ENCODE measurements around the gene EVI2B.
"Not testable (repeated sequence)": the region's sequence is repeated elsewhere in the genome, so short reads cannot be mapped to it uniquely, and the experiment has no call there.

The EVI2B gene

GRCh38 chr17:31313982-31314781 lies at the start of gene EVI2B:
Gene EVI2B (minus strand): TSS chr17:31314054. CDS start chr17:31305609, 8,445 bp downstream.
- DNase-seq, result no peak

GRCh38 chr17:31357839-31358394 lies 44.1 kb upstream of the EVI2B start:
- peak; percentile 87 for DNase-seq

- DNase-seq, result no peak
Observed at GRCh38 chr17:31357091-31357490, 43.2 kb upstream of the EVI2B start.

- no peak for DNase-seq
Observed at GRCh38 chr17:31355935-31356334, 42.1 kb upstream of the EVI2B start.

GRCh38 chr17:31349454-31349853 lies 35.6 kb upstream of the EVI2B start:
- DNase-seq, result no peak

GRCh38 chr17:31345191-31345747 lies 31.4 kb upstream of the EVI2B start:
- not testable (repeated sequence) for DNase-seq

GRCh38 chr17:31339906-31340661 lies 26.2 kb upstream of the EVI2B start:
- DNase-seq, result no peak

GRCh38 chr17:31329221-31329620 lies 15.4 kb upstream of the EVI2B start:
- DNase-seq, result no peak

GRCh38 chr17:31328160-31328535 lies 14.3 kb upstream of the EVI2B start:
- no peak for DNase-seq

GRCh38 chr17:31327534-31328159 lies 13.8 kb upstream of the EVI2B start:
- DNase-seq, result no peak

GRCh38 chr17:31323551-31323950 lies 9.7 kb upstream of the EVI2B start:
- no peak for DNase-seq

- DNase-seq, result no peak
Observed at GRCh38 chr17:31321966-31322365, 8.1 kb upstream of the EVI2B start.

- no peak for DNase-seq
Observed at GRCh38 chr17:31321481-31321880, 7.6 kb upstream of the EVI2B start, which contains the start of gene EVI2A. Gene EVI2A (minus strand): TSS chr17:31321622. CDS start chr17:31319013, 2,609 bp downstream.

- DNase-seq, result no peak
Observed at GRCh38 chr17:31320791-31321190, 6.9 kb upstream of the EVI2B start.

GRCh38 chr17:31320241-31320640 lies 6.4 kb upstream of the EVI2B start:
- DNase-seq, result no peak

GRCh38 chr17:31318851-31319661 lies 5.2 kb upstream of the EVI2B start:
- no peak for DNase-seq

- no peak for DNase-seq
Observed at GRCh38 chr17:31318298-31318801, 4.5 kb upstream of the EVI2B start.

GRCh38 chr17:31314782-31315100 lies 887 bp upstream of the EVI2B start:
- no peak for DNase-seq

- not testable (repeated sequence) for DNase-seq
Observed at GRCh38 chr17:31312223-31312622, 1.6 kb downstream of the EVI2B start.

GRCh38 chr17:31311526-31311925 lies 2.3 kb downstream of the EVI2B start:
- DNase-seq, result no peak

GRCh38 chr17:31310886-31311285 lies 3.0 kb downstream of the EVI2B start:
- DNase-seq, result no peak

- no peak for DNase-seq
Observed at GRCh38 chr17:31310260-31310659, 3.6 kb downstream of the EVI2B start.
